GM10266 (cell line): ENCODE results near the gene INKA1.

Source experiments
- DNase-seq: peaks from one replicate; pipeline ENCODE4 v3.0.0; 2012; ENCODE audit errors: extremely low spot score
- TF ChIP-seq, protein P1 (sequence below): IDR thresholded peaks from 2 replicates; pipeline ENCODE4 v1.5.1; 2012; ENCODE audit warnings: mild to moderate bottlenecking, low read depth; ENCODE audit not compliant: control insufficient read depth, insufficient read depth; ENCODE audit errors: missing control alignments

The INKA1 gene

DNA sequence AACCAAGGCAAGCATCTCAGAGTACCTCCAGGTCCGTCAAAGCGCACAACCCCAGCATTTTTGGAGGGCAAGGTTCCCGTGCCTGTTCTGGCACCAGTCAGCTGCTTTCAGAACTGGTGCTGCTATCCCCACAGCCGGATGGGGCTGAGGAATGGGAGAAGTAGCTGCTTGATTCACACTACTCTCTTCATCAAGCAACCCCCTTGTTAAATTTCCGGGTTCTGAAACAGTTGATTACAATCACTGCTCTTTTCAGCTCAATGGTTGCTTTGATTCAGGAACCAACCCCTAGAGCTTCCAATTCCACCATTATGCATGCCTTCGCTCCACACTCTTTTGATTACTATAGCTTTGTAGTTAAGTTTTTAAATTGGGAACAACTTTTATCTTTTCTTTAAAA, 23.0 kb downstream of the INKA1 start:
- TF ChIP-seq, protein P1, sequence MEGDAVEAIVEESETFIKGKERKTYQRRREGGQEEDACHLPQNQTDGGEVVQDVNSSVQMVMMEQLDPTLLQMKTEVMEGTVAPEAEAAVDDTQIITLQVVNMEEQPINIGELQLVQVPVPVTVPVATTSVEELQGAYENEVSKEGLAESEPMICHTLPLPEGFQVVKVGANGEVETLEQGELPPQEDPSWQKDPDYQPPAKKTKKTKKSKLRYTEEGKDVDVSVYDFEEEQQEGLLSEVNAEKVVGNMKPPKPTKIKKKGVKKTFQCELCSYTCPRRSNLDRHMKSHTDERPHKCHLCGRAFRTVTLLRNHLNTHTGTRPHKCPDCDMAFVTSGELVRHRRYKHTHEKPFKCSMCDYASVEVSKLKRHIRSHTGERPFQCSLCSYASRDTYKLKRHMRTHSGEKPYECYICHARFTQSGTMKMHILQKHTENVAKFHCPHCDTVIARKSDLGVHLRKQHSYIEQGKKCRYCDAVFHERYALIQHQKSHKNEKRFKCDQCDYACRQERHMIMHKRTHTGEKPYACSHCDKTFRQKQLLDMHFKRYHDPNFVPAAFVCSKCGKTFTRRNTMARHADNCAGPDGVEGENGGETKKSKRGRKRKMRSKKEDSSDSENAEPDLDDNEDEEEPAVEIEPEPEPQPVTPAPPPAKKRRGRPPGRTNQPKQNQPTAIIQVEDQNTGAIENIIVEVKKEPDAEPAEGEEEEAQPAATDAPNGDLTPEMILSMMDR: no peak
- no peak for DNase-seq

- no peak for DNase-seq
- TF ChIP-seq, protein P1: no peak
These were observed 28.3 kb downstream of the INKA1 start for GRCh38 chr3:49831341-49831740.

GRCh38 chr3:49839193-49839809, 36.2 kb downstream of the INKA1 start:
- DNase-seq: peak; percentile 72
- TF ChIP-seq, protein P1: peak; percentile 98

DNA sequence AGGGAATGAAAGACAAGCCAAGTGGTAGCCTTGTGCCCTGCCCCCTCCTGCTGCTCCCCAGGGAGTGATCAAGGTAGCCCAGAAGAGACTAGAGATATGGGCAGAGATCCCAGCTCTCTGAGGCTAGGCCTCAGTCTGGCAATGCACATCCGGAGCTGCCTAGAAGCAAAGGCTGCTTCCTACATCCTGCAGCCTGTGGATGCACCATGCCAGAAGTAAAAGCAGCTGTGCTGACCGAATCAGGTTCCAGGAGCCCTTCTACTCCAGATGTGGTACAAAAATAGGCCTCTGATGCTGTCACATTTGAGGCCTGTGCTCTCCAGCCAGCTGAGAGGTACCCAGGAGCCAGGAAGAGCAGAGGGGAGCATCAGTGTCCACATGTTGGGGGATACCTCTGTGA, 37.3 kb downstream of the INKA1 start:
- TF ChIP-seq, protein P1: no peak

DNA sequence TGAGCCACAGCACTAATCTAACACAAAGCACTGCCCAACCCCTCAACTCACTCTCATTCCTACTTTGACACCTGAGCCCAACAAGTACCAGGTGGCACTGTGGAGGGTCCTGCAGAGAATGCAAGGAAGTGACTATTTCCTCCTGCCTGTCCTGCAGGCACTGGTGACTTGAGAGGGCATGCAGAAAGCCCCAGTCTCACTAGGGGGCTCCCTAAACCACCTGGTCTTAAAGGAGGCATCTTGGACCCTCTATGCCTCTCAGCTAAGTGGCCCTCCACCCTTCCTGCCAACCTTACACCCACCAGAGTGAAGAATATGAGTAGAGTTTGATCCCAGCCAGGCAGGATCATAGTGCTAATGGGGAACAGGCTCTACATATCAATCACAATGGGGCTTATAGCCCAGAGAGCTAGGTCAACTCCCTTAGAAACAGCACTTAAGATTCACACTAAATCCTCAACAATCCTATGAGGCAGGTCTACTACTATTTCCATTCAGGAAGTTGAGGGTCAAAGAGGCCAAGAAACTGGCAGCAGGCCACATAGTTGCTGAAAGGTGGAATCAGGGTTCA, 38.1 kb downstream of the INKA1 start:
- TF ChIP-seq, protein P1: peak; percentile 46
- DNase-seq: peak; percentile 36

More for the DNA sequence above, 37.3 kb downstream of the INKA1 start:
- DNase-seq: no peak

- TF ChIP-seq, protein P1: no peak
- DNase-seq: no peak
These were observed 38.7 kb downstream of the INKA1 start for GRCh38 chr3:49841806-49842205.

GRCh38 chr3:49842843-49843517, 39.9 kb downstream of the INKA1 start:
- TF ChIP-seq, protein P1: no peak
- DNase-seq: no peak
